Activated CD4-positive, alpha-beta T cell treated with anti-CD3 and anti-CD28 coated beads, Interleukin-2, amount 10 ng/mL, durations not matched to agents 24 days and 14 days (primary cell): Measurements from ENCODE around the gene FXYD5. TPM values are rescaled to one million over a fixed set of nuclear protein-coding genes. Genes with fewer than 3 reads are reported as not detected.

Experiments
- DNase-seq: peaks from one replicate; pipeline ENCODE4 v3.0.0; 2022
- H3K27ac Mint-ChIP-seq: one replicate; pipeline ENCODE4 v1.8.0; 2022; ENCODE audit warnings: mild to moderate bottlenecking, mixed read lengths
- H3K27me3 Mint-ChIP-seq: one replicate; pipeline ENCODE4 v1.8.0; 2022; ENCODE audit warnings: mixed read lengths
- H3K36me3 Mint-ChIP-seq: one replicate; pipeline ENCODE4 v1.8.0; 2022; ENCODE audit warnings: low read depth, mild to moderate bottlenecking, mixed read lengths
- H3K4me1 Mint-ChIP-seq: one replicate; pipeline ENCODE4 v1.8.0; 2021; ENCODE audit warnings: mixed read lengths
- H3K4me3 Mint-ChIP-seq: one replicate; pipeline ENCODE4 v1.8.0; 2022; ENCODE audit warnings: mild to moderate bottlenecking, moderate library complexity, mixed read lengths
- H3K9me3 Mint-ChIP-seq: one replicate; pipeline ENCODE4 v1.8.0; 2021; ENCODE audit warnings: mixed read lengths
- intact Hi-C: fragments of 100-400 bp; cut with micrococcal nuclease; formaldehyde crosslinking; loops from one replicate; pipeline ENCODE4 v1.15.1; 2023
- total RNA-seq: library from RNA; stranded (reverse); gene quantifications from 2 replicates; pipeline ENCODE4 v1.2.3, GENCODE V29; 2022

FXYD5 gene
- total RNA-seq, 1 donor from 2014 or later, result 286 TPM

DNA sequence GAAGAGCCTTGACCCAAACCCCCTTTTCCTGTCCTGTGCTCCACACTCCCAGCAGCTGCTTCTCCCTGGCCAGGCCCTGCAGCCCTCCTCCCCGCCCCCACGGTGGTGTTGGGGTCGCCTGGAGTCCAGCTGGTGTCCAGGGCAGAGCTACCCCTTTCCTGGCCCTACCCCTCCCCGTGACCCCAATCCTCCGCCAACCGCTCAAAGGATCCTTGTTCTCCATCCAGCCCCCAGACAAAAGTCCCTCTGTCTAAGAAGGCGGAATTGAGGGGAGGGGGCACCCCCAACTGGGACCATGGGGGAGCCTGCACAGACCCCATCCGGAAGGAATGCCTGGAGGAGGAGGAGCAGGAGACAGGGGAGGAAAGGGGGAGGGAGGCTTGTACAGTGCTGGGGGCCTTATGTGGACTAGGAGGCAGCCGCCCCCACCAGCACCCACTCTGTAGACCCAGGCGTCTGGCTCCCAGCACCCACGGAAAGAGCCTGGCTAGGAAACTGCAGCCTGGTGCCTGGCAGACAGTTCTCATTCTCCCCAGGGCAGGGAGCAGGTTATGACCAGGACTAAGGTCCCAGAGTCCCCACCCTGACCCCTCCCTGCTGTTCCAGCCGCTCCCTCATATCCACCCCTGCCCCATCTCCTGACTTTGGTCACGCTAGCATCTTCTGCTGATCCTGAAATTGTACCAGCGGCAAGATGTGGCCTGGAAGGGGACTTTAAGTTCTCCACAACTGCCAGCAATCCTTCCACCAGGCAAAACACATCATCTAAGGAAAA lies 39.2 kb upstream of the FXYD5 start, which contains the start of gene FXYD3:
TSS of gene FXYD3 (plus strand) at position 647 of the 775 bp plus-strand sequence. CDS start 3,554 bp downstream, outside the sequence.
- no peak within 1 kb of the TSS for H3K27ac Mint-ChIP-seq
- no peak for DNase-seq
- no peak within 1 kb of the TSS for H3K4me3 Mint-ChIP-seq
- H3K27me3 Mint-ChIP-seq, result peaks cover 5% of the 10 kb centered on the region
- H3K4me1 Mint-ChIP-seq, result peaks cover 5% of the 10 kb centered on the region
- intact Hi-C loops, result no loop called here
- no peaks in the 10 kb centered on the region for H3K9me3 Mint-ChIP-seq
- no peaks in the 10 kb centered on the region for H3K36me3 Mint-ChIP-seq

DNA sequence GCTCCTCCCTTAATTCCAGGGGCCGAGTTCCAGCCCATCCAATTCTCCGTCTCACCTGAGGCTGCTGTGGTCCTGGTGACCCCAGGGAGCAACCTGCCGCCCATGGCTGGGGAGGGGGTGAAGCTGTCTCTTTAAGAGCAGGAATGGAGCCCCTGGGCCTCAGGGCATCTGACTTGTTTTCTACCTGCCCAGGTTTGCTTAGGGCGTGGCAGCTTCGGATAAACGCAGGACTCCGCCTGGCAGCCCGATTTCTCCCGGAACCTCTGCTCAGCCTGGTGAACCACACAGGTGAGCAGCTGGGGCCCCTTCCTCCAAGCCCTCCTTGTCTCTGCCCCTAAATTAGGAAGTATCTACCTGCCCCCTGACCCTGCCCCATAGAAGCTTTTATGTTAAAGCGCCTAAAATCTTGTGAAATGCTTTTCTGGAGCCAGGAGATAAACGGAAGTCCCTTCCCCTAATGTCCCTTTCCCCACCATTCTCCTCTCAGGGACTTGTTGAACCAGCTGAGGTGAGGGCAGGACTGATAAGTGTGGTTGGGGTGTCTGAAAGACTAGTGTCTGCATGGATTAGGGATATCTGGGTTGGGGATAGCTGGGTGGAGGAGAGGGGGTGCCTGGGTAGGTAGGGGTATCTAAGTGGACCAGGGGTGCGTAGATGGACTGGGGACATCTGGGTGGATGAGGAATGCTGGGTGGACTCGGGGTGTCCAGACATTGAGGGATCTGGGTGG lies 38.3 kb upstream of the FXYD5 start:
- H3K27ac Mint-ChIP-seq, result no peak overlapping the region
- H3K4me1 Mint-ChIP-seq, result peaks cover 5% of the 10 kb centered on the region
- intact Hi-C loops, result no loop called here
- no peaks in the 10 kb centered on the region for H3K36me3 Mint-ChIP-seq
- peaks cover 5% of the 10 kb centered on the region for H3K27me3 Mint-ChIP-seq
- H3K9me3 Mint-ChIP-seq, result no peaks in the 10 kb centered on the region
- no peak overlapping the region for H3K4me3 Mint-ChIP-seq
- no peak for DNase-seq

DNA sequence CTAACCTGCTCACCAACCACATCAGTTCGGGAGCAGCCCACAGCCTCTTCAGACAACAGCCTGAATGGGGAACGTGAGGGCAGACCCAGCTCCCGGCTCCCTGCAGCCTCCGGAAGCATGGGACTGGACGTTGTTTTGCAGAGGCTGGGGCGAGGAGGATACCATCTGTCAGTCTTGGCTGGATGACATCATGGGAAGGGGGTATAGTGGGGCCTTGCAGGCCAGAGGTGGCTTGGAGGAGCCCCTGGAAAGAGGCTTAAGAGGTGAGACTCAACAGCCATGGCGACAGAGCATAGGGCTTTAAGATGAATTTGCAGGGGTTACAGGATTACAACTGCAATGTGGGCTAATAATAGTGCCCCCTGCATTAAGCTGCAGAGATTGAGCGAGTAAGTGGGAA lies 37.4 kb upstream of the FXYD5 start:
- Mint-ChIP-seq H3K9me3 (no peaks in the 10 kb centered on the region), H3K27me3 (peaks cover 5% of the 10 kb centered on the region), H3K27ac (no peak overlapping the region), H3K4me3 (no peak overlapping the region), H3K4me1 (peaks cover 5% of the 10 kb centered on the region), H3K36me3 (no peaks in the 10 kb centered on the region)
- intact Hi-C loops, result no loop called here
- no peak for DNase-seq

DNA sequence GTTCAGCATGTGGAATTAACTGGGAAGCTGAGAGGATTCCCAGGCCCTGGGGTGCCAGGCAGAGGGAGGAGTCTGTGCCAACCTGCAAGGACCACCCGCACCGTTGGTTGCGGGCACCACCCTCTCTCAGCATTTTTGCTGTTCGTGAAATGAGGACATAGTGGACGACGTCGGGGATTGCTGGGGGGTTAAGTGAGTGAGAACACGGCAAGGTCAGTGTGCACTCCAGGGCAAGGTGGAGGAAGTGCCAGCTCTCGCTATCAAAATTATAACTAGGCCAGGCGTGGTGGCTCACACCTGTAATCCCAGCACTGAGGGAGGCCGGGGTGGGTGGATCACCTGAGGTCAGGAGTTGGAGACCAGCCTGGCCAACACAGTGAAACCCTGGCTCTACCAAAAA lies 36.7 kb upstream of the FXYD5 start:
- Mint-ChIP-seq H3K4me1 (peaks cover 5% of the 10 kb centered on the region), H3K9me3 (no peaks in the 10 kb centered on the region), H3K27me3 (peaks cover 7% of the 10 kb centered on the region), H3K36me3 (no peaks in the 10 kb centered on the region), H3K27ac (no peak overlapping the region), H3K4me3 (no peak overlapping the region)
- intact Hi-C loops, result no loop called here
- no peak for DNase-seq

DNA sequence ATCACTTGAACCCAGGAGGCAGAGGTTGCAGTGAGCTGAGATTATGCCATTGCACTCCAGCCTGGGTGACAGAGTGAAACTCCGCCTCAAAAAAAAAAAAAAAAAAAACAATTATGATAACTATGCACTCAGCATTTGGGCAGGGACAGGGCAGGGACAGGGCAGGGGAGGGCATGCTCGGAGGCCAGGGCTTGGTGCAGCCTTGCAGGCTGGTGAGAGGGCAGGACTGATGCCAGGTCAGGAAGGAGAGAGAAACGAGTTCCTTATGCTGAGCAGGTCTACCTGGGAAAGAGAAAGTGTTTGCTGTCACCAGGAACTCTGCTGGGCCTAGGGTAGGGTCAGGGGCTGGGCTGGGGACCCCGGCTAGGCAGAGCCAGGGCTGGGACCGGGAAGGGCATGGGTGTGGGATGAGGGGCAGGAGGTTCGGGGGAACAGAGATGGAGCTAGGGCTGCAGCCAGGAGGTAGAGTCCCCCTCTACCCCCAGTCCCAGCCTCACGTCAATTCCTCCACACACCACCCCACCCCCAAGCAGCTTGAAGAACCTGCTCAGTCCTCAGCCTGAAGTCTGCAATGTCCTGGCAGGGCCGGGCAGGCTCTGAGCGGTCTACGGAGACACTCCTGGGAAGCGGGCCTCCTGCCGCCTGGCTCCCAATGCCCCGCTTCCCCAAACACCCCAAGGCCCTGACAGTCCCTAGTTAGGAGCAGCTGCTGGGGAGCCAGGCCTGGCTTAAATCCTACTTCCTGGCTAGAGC lies 36.1 kb upstream of the FXYD5 start:
- intact Hi-C loops, result no loop called here
- Mint-ChIP-seq H3K36me3 (no peaks in the 10 kb centered on the region), H3K27ac (no peak overlapping the region), H3K4me3 (no peak overlapping the region), H3K27me3 (peaks cover 7% of the 10 kb centered on the region), H3K9me3 (no peaks in the 10 kb centered on the region), H3K4me1 (peaks cover 5% of the 10 kb centered on the region)
- no peak for DNase-seq

DNA sequence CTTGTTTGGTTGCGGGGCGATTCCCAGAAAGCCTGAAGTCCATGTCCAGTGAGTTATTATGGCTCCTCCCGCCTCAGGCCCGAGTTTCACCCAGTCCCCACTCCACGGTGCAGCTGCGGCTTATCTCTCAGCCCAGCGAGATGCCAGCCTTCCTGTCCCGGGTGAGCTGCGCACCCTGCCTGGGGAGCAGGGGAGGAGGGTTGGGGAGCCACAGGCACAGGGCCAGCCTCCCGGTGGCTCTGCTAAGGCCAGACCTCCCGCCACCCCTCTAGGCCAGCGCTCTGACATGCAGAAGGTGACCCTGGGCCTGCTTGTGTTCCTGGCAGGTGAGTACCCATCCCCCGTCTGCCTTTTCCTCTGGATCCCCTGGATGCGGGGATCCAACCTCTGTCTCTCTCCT lies 35.4 kb upstream of the FXYD5 start:
- Mint-ChIP-seq H3K36me3 (no peaks in the 10 kb centered on the region), H3K27me3 (peaks cover 7% of the 10 kb centered on the region), H3K4me1 (peaks cover 8% of the 10 kb centered on the region), H3K4me3 (no peak overlapping the region), H3K9me3 (no peaks in the 10 kb centered on the region), H3K27ac (no peak overlapping the region)
- DNase-seq, result no peak
- intact Hi-C loops, result no loop called here

DNA sequence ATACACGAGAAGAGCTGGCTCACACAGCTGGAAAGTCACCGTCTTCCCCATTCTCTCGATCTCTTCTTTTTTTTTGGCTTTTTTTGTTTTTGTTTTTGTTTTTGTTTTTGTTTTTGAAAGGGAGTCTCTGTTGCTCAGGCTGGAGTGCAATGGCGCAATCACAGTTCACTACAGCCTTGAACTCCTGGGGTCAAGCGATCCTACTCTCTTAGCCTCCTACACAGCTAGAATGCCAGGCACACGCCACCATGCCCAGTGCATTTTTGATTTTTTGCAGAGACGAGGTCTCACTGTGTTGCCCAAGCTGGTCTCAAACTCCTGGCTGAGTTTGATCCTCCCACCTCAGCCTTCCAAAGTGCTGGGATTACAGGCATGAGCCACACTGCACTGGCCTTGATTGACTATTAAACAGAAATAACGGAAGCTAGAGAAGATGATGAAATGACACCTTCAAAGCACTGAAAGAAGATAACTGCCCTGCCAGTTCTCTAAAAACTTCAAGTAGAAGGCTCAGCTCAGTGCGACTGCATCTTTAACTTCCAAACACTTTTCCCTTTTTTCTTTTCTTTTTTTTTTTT lies 34.9 kb upstream of the FXYD5 start:
- Mint-ChIP-seq H3K27me3 (peaks cover 4% of the 10 kb centered on the region), H3K4me3 (no peak overlapping the region), H3K36me3 (no peaks in the 10 kb centered on the region), H3K4me1 (peaks cover 11% of the 10 kb centered on the region), H3K9me3 (no peaks in the 10 kb centered on the region), H3K27ac (no peak overlapping the region)
- no peak for DNase-seq
- intact Hi-C loops, result loop anchor here (5.0 kb wide), 1 partner anchor 52 kb away; no protein-coding TSS in a partner anchor

DNA sequence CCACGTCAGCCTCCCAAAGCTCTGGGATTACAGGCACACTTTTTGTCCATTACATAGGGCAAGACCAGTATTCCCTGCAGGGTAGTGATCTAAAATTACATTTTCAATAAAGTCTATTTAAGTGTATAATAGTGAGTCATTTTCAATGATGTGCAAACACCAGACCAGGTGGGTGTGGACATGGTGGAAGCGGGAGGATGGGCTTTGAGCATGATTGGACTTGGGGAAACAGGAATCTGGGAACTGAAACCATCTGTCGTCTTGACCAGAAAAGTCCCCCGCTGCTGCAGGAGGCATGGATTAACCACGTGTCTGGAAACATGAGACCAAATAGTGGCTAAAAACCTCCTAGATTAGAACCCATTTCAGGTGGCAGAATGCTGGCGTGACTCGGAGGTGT lies 34.0 kb upstream of the FXYD5 start:
- Mint-ChIP-seq H3K9me3 (no peaks in the 10 kb centered on the region), H3K36me3 (no peaks in the 10 kb centered on the region), H3K27ac (no peak overlapping the region), H3K4me3 (no peak overlapping the region), H3K27me3 (peaks cover 4% of the 10 kb centered on the region), H3K4me1 (peaks cover 11% of the 10 kb centered on the region)
- intact Hi-C loops, result loop anchor here (5.0 kb wide), 1 partner anchor 53 kb away; no protein-coding TSS in a partner anchor
- DNase-seq, result no peak

DNA sequence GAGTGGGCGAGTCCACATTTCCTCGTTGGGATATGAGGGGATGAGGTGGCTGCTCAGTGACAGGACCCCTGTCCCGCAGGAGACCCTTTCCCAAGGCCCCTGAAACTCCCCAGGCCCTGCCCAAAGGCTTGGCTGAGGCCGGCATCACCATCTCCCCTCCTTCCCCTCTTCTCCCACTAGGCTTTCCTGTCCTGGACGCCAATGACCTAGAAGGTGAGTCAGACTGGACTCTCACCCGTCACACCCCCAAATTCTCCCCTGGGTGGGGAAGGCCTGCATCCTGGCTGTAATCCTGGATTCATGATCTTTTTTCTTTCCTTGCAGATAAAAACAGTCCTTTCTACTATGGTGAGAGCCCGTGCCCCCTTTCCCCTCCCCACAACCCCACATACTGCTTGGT lies 33.6 kb upstream of the FXYD5 start:
- DNase-seq, result no peak
- Mint-ChIP-seq H3K9me3 (no peaks in the 10 kb centered on the region), H3K4me1 (peaks cover 11% of the 10 kb centered on the region), H3K27me3 (peaks cover 2% of the 10 kb centered on the region), H3K27ac (no peak overlapping the region), H3K36me3 (no peaks in the 10 kb centered on the region), H3K4me3 (no peak overlapping the region)
- intact Hi-C loops, result loop anchor here (5.0 kb wide), 1 partner anchor 54 kb away; no protein-coding TSS in a partner anchor

DNA sequence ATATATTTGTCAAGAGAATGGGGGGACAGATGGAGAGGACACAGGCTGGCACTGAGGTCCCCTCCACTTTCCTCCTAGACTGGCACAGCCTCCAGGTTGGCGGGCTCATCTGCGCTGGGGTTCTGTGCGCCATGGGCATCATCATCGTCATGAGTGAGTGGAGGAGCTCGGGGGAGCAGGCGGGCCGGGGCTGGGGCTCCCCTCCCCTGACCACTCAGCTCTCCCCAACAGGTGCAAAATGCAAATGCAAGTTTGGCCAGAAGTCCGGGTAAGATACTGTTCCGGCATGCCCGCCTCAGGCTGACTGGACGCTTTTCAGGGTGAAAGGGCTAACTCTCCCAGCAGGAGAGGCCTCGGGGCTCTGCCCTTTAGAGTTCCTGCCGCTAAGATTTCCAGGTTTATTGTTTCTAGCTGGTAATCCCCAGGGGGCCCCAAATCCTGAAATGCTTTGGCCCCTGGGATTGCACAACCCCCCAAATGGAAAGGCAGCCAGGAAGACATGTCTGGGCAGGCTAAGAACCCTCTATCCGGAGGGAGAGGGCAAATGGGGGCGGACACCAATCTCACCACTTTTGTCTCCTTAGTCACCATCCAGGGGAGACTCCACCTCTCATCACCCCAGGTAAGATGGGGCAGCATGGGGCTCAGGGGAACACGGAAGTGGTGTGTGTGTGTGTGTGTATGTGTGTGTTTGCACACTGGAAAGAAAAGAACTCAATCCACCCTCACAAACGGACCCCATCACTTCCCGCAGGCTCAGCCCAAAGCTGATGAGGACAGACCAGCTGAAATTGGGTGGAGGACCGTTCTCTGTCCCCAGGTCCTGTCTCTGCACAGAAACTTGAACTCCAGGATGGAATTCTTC lies 31.6 kb upstream of the FXYD5 start:
- intact Hi-C loops, result loop anchor here (5.0 kb wide), 1 partner anchor 56 kb away; no protein-coding TSS in a partner anchor
- no peaks in the 10 kb centered on the region for H3K36me3 Mint-ChIP-seq
- DNase-seq, result no peak

DNA sequence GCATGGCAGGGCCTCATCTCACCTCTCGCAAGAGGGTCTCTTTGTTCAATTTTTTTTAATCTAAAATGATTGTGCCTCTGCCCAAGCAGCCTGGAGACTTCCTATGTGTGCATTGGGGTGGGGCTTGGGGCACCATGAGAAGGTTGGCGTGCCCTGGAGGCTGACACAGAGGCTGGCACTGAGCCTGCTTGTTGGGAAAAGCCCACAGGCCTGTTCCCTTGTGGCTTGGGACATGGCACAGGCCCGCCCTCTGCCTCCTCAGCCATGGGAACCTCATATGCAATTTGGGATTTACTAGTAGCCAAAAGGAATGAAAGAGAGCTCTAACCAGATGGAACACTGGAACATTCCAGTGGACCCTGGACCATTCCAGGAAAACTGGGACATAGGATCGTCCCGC lies 31.0 kb upstream of the FXYD5 start:
- no peaks in the 10 kb centered on the region for H3K9me3 Mint-ChIP-seq
- H3K4me1 Mint-ChIP-seq, result peaks cover 11% of the 10 kb centered on the region
- H3K4me3 Mint-ChIP-seq, result peak overlapping the region; percentile 78
- peaks cover 2% of the 10 kb centered on the region for H3K27me3 Mint-ChIP-seq
- no peaks in the 10 kb centered on the region for H3K36me3 Mint-ChIP-seq
- intact Hi-C loops, result loop anchor here (5.0 kb wide), 1 partner anchor 56 kb away; no protein-coding TSS in a partner anchor
- DNase-seq, result no peak
- no peak overlapping the region for H3K27ac Mint-ChIP-seq

More for the DNA sequence above, 31.6 kb upstream of the FXYD5 start:
- Mint-ChIP-seq H3K27me3 (peaks cover 2% of the 10 kb centered on the region), H3K27ac (no peak overlapping the region), H3K4me3 (no peak overlapping the region), H3K9me3 (no peaks in the 10 kb centered on the region), H3K4me1 (peaks cover 11% of the 10 kb centered on the region)

DNA sequence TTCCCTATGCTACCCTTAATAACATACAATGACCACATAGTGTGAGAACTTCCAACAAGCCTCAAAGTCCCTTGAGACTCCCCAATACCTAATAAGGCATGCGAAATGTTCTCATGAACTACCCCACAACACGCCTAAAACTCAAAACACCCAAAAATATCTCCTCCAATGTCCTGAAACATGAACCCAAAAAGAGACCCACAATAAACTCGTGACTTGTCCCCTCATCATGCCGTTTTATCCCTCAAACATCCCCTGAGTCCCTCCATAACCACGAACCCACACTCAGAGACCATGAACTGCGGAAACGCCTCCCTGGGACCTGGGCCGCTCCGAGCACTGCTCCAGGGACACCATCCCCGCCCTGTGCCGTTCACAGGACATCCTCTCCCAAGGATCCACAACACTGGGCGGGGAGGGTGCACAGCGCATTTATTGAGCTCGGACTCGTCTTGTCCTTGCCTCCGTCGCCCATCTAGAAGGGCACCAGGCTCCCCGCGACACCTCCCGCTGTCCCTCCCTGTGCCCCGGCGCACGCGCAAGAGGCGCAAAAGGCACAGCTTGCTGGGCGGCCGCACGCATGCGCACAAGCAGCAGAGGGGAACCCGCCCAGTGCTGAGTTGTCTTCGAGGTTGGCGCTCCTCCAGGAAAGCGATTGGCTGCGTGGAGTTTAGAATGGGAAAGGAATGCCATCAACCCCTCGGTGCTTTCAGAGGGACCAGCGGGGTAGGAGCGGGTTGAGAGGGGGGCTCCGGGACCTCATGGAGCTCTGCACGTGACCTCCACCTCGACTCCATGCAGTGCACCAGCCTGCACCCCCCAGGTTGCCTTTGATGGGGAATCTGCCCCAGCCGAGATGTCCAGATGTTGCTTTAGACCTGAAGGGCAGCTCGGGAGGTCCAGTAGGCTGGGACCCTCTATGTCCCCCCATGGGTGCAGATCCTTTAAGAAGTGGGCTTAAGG lies 30.2 kb upstream of the FXYD5 start:
- peak overlapping the region; percentile 83 for H3K27ac Mint-ChIP-seq
- no peaks in the 10 kb centered on the region for H3K36me3 Mint-ChIP-seq
- peaks cover 5% of the 10 kb centered on the region for H3K27me3 Mint-ChIP-seq
- H3K9me3 Mint-ChIP-seq, result no peaks in the 10 kb centered on the region
- peak; percentile 96 for DNase-seq
- intact Hi-C loops, result loop anchor here (5.0 kb wide), 1 partner anchor 57 kb away; no protein-coding TSS in a partner anchor
- H3K4me3 Mint-ChIP-seq, result peak overlapping the region; percentile 78
- peaks cover 11% of the 10 kb centered on the region for H3K4me1 Mint-ChIP-seq
